ENCODE data around the gene AHCYL2.
"Not testable (repeated sequence)": the region's sequence is repeated elsewhere in the genome, so short reads cannot be mapped to it uniquely, and the experiment has no call there.

AHCYL2 gene

DNA sequence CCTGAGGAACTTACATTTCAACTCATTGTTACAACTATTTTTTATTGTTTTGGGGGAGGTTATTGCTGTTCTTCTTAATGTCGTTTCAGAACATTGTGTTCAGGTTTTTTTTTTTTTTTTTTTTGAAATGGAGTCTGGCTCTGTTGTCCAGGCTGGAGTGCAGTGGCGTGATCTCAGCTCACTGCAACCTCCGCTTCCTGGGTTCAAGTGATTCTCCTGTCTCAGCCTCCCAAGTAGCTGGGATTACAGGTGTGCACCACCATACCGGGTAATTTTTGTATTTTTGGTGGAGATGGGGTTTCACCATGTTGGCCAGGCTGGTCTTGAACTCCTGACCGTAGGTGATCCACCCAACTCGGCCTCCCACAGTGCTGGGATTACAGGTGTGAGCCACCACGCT, 144.6 kb downstream of the AHCYL2 start:
- DNase-seq, result not testable (repeated sequence)
- intact Hi-C loops (cut with DNase I), result loop anchor here (5.0 kb wide), 3 partner anchors 63 to 278 kb away; partner anchors contain the start of gene STRIP2

DNA sequence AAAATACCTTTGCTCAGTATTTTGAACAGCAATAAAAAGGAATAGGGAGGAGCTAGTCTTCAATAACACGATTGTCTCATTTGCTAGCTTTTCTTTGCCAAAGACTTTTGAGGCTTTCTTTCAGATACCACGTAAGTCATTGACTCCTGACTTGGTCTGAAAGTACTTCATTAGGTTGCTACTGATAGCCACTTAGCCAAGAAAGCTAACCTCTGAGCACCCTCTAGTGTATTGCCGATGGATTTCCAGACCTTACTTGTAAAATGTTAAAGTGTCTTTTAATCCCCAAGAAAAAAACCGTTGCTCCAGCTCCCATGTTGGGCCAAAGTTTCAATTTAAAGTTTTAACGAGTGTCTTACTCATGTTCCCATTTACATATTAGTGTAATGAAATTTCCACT, 146.0 kb downstream of the AHCYL2 start:
- intact Hi-C loops (cut with DNase I), result no loop called here
- no peak for DNase-seq

DNA sequence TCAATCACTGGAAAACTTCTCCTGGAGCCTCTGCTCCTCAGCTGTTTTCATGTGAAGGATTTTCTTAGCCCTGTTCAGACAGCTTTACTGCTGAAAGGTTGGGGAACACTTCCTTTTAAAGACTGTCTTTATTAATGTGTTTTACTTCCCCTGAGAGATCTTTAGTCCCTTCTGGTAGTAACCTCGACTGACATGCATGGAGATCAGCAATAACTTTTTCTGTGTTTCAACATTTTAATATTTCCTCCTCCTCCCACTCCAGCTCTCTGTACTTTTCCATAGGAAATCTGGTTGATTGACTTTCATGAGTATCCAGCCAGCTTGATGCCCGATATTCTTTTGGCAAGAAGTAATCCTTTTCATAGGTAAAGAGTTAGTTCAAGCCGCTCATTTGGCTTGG, 146.7 kb downstream of the AHCYL2 start:
- intact Hi-C loops (cut with DNase I), result no loop called here
- no peak for DNase-seq

DNA sequence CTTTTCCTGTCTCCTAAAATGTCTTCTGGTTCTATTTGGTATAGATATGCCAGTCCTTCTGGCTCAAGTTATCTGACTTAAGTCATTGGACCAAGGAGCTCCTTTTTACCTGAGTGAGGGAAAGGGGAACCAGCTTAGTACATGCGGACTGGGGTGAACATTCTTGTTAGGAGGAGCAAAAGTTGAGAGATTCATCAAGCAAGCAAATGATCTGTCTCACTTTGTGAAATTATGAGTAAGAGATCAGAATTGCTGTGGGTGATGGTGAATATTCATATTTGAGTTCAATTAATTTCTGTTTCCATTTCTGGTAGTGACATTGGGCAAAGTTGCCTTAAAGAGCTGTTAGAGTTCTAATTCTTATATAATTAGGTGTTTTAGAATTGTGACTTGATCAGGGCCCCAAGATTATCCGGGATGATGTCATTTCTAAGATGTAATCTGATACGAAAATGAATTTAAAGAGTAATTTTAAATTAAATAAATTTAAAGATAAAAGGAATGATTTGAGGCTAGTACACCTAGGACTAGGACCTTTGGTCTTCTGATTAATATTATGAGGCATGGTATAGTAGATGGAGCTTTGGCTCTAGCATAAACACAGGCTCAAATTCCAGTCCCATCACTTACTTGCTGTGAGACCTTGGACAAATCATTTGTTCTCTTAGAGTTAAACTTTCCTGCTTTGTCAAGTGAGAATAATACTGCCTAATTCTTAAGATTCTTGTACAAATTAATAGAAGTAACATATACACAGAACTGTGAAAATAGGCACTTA, 149.0 kb downstream of the AHCYL2 start:
- intact Hi-C loops (cut with DNase I), result no loop called here
- no peak for DNase-seq

DNA sequence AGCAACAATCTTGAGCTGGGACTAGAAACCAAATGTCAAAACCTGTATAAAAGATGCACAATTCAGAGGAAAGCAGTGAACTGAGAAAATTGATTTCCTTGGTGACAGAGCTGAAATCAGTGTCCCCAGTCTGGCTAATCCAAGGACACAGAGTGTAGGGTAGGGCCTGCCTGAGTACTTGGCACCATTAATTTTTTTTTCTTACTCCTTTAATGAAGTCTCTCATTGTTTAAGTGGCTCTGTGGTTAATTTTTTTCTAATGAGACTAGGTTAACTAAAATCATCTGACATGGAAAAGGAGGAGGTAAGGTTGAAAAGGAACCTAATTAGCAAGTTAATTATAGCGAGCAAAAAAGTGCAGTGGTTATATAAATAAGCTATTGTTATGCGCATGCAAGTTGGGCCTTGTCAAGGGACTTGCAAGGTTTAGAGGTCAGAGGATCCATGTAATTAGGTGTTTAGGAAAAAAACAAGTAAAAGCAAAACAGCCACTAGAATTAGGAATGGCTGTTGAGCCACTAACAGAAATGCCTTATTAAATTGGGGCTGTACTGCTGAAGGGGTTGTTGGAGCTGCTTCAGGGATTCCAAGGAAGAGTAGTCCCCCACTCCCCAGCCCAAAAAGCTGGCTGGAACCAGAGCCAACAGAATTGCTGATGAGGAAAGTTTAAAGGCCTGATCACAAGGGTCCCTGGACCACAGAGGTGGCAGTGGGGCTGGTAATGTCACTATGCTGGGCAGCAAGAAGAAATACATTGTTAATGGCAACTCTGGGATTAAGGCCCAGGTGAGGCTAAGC, 150.5 kb downstream of the AHCYL2 start:
- intact Hi-C loops (cut with DNase I), result no loop called here
- no peak for DNase-seq

DNA sequence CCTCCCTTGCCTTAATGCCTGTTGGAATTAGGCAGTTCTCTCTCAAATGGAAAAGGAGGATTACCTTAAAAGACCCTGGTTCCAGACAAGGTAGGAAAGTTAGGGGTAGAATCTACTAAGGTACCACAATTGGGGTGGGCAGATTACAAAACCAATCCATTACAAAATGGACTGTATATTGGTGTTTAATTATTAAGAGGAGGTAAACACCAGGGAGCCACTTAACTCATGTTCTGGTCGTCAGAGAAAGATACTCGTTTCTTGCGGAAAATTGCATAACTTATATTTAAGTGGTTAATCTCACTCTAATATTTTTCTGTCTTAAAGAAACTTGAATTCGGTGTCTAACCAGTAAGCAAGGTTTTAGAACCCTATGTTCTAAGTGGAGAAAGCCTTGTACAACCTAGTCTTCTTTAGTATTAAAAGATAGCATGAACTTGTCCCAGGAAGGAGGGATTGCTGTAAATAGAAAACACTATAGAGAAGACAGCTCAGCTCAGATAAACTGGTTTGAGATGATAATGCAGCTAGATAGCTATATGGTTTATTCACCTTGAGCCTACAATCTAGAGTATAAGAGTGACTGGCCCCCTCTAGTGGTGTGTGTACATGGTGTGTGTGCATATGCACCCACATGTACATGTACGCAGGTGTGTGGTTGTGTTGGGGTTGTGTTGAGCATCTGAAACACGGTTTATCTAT, 151.4 kb downstream of the AHCYL2 start:
- peak in 1 of 10 donors; percentile 18 for DNase-seq
- intact Hi-C loops (cut with DNase I), result no loop called here

DNA sequence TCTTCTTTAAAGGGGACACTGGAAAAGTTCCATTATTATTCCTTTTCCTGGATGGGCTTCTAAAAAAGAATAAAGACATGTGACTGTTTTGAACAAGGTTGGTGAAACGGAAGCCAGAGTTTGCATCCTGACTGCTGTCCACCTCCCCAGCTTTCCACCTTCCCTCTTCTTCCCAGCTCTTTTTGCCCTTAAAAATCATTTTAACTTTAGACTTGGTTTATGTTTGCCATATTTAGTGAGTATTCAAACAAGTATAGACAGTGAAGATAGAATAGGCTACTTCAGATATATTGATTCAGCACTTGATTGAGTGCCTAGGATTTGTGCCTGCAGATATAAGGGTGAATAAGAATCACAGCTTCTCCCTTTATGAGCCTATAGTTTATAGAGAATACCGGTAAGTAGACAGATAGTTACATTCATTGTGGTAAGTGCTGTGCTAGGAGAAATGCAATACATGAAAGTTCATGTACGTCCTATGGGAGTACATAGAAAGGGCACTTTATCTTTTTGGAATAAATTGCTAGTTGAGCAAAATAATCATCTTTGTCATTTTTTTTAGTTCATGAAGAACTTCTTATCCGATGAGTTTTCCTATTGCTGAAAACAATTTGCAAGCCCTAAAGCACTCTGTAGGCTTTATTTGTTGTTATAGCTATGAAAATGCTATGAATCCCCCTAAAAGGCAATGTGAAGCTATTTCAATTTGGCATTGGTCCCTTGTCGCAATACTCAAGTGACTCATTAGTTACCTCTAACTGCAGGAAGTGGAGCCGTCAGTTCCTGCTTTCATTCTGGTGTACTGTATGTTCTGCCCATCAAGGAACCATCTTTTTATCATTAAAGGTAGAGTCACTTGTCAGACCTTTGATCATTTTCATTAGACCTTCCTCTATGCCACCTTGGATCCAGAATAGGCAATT, 152.2 kb downstream of the AHCYL2 start:
- no peak for DNase-seq

DNA sequence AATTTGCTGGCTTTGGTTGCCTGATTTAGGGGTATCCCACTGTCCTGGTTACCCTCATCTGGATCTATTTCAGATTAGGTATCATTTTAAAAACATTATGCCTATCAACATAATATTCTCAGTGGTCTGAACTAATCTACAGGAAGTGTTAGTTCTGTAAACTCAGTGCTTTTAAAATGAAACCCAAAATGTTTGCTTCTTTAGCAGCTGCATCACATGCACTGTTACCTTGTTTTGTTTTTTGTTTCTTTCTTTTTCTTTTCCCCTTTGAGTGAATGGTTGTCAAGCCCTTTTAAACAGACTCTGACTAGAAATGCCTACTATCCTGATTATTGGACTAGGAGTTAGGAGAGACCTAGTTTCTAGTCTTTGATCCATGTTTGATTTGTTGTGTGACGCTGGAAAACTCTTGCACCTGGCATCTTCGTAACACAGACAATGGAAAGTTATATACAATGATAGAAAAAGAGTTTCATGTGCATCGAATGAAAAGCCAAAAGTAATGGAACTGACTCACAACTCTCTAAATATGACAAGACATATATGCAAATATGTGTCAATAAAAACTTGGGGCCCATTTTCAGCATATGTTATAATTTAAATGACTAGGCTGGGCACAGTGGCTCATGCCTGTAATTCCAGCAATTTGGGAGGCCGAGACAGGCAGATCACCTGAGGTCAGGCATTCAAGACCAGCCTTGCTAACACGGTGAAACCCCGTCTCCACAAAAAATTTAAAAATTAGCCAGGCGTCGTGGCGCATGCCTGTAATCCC, 157.1 kb downstream of the AHCYL2 start:
- intact Hi-C loops (cut with DNase I), result no loop called here
- DNase-seq, result no peak

More for the DNA sequence above, 152.2 kb downstream of the AHCYL2 start:
- intact Hi-C loops (cut with DNase I), result no loop called here

DNA sequence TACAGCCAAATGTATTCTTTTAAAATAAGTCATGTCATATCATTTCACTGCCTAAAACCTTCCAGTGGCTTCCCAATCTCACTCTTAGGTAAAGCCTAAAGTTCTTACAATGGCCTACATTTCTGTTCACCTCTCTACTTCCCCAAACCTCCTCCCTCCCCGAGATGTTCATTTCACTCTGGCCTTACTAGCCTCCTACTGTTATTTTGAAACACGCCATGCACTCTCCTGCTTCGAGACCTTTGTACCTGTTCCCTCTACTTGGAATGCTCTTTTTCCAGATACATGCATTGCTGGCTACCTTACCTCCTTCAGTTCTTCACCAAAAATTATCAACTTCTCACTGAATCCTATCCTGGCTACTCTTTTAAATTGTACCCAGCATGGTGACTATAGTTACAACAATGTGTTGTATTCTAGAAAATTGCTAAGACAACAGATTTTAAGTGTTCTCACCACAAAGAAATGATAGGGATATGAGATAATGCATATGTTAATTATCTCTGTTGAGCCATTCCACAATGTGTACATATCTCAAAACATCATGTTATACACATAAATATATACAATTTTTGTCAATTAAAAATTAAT, 158.8 kb downstream of the AHCYL2 start:
- DNase-seq, result no peak
- intact Hi-C loops (cut with DNase I), result no loop called here

DNA sequence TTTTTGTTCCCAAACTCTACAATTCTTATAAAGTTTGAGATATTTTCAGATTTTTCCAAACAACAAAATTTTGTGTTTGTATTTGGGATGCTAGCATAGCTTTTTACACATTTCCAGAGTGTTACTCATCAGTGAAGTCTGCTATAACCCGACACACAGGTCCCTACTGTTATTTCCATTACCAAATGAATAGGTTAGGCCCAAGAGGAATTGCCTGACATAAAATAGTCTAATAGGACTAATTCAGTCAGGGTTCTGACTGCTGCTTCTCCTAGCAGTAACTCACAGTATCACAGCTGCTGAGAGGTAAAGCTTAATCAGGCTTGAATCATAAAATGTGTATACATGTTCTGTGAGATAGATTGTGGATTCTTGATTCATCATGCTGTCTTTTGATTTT, 160.3 kb downstream of the AHCYL2 start:
- intact Hi-C loops (cut with DNase I), result no loop called here
- DNase-seq, result no peak

DNA sequence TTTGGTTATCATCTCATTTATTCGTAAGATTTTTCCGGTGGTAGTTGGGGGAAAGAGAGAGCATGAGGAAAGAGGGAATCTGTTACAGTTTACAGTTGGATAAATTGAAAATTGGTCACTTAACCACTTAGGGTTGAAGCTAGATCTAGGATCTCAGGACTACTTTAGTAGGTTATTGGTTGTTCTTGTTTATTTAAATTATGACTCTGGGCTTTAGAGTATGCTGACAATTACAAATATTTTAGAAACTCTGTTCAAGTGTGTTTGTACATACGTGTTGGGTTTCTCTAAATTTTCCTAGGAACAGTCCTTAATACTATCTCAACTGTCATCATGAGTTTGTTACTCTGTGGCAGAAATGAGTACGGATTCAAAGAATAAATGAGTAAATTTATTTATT, 160.8 kb downstream of the AHCYL2 start:
- DNase-seq, result no peak
- intact Hi-C loops (cut with DNase I), result no loop called here

DNA sequence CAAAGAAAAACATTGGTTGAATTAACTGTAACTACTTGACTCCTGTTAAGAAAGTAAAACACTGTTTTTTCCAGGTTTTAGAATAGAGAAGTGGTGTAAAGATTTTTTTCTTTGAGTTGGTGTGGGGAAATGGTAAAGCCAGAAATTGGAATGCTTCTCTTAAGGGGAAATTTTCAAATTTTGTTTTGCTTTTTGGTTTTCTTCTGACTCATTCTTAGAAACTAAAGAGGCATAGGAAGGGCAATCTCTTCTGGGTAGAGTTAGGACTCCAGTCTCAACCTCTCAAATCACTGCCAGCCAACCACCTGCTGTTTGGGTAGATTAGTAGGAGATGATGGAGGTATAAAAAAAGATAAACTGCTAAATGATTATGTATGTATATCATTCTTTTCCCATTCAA, 161.7 kb downstream of the AHCYL2 start:
- no peak for DNase-seq
- intact Hi-C loops (cut with DNase I), result no loop called here

DNA sequence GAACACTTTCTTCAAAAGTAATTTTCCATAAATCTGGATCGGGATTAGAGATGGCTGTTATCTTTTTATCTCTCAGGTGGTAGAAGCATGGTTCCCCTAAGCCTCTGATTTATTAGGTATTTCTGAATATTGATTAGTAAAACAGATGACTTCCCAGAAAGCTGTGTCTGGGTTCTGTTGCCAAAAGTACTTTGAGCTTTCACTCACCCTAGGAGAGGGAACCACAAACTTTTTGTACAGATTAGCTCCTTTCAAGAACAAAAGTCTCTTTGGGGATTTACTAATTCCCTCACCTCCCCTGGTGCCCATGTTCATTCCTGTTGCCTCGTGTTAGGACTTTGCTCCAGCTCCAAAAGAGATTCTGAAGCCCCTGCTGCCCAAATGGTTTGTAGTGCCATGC, 162.7 kb downstream of the AHCYL2 start:
- intact Hi-C loops (cut with DNase I), result no loop called here
- no peak for DNase-seq

DNA sequence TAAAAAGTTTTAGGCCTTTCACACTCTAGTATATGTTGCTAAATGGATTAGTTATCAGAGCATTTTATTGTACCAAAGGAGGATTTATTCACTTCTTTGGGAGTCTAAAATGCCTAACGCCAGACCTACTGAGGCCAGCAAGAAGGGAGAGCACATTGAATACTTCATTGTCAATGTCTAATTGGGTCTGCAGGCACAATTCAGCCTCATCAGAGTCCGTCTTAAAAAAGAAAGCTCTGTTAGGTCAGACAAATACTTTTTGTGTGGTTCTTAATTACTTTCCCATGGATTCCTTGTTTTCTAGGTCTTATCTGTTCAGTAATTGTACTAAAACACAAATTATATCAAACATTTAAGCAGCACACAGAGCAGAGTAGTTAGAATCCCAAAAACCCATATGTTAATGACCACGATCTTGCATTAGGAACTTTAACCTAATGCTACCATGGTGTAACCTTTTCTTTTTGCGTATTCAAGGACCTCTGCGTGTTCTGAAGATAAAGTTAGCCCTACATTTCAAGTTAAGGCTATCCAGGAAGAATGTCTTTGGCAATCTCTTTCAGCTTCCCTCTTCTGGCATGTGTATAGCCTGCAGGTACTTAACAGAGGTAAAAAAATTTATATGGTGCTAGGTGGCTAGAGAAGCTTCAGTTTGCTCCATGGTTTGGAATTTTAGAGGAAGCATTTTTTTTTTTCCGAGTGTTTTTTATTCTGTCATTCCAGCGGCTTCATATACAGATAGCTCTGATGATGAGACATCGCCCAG, 163.7 kb downstream of the AHCYL2 start:
- no peak for DNase-seq
- intact Hi-C loops (cut with DNase I), result no loop called here

DNA sequence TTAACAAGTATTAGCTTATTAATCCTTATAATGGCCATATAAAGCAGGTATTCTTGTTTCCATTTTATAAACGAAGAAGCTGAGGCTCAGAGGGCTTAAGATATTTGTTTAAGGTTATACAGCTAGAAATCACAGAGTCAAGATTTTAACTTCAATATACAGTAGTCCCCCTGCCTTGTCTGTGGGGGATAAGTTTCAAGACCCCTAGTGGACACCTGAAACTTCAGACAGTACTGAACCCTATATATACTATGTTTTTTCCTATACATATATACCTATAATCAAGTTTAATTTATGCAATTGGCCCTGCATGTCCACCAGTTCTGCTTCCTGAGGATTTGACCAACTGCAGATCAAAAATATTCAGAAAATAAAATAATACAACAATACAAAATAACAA, 165.0 kb downstream of the AHCYL2 start:
- no peak for DNase-seq
- intact Hi-C loops (cut with DNase I), result no loop called here

DNA sequence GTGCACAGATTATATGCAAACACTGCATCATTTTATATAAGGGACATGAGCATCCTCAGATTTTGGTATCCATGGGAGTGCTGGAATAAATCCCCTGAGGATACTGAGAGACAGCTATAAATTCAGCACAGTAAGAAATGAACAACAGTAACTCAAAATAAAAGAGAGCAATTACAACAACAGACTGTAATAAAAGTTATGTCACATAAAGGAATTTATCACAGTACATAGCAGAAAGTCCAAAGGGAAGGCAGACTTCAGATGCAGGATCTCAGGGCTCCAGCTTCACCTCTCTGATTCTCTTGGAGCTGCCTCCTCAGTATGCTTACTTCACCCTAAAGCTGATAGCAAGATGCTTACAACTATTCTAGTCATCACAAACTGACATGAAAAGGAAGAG, 165.5 kb downstream of the AHCYL2 start:
- intact Hi-C loops (cut with DNase I), result no loop called here
- DNase-seq, result no peak

DNA sequence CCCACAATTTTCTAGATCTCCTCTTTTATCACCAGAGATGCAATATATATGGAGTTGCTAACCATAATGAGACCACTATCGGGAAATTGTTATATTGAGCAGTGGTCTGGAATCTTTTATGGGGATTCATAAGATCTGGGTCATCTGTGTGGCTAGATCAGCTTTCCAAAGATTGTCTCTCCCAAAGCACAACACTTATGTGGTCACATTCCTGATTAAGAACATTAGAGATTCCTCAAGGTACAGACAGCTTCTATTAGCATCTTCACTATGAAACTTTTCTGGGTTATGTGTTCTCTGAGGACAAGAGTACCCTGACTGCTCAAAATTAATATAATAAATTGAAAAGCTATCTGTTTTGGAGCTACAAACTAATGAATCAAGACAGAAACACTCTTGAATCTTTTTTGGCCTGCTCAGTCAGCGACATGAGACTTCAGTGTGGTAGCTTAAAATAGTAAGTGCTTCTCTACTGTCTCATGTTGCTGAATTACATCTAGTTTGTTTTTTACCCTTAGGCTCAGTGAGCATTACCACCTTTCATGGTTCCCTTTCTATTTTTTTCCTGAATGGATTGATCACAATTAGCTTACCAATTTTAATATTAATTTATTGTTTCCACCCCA, 166.8 kb downstream of the AHCYL2 start:
- intact Hi-C loops (cut with DNase I), result no loop called here

DNA sequence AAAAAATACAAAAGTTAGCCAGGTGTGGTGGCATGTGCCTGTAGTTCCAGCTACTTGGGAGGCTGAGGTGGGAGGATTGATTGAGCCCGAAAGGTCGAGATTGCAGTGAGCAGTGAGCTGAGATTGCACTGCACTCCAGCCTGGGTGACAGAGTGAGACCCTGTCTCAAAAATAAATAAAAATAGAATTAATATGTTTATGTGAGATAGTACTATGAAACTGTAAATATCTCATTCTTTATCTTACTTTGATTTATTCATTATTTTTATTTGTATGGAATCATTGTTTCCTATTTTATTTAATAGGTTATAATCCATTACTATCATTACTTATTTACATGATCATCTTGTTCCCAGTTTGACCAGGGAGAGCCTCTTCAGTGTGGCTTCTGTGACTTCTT, 168.4 kb downstream of the AHCYL2 start:
- no peak for DNase-seq
- intact Hi-C loops (cut with DNase I), result no loop called here

More for the DNA sequence above, 166.8 kb downstream of the AHCYL2 start:
- DNase-seq, result no peak

All from posterior cingulate gyrus (tissue), 11 donors.